Fibroblast of the aortic adventitia (primary cell): ENCODE measurements around the gene HEXB. TPM values are rescaled to one million over a fixed set of nuclear protein-coding genes. Genes with fewer than 3 reads are reported as not detected.

Source experiments
- DNase-seq: peaks from one replicate; pipeline ENCODE4 v3.0.0-alpha.2; 2010; ENCODE audit warnings: low read depth
- H3K4me3 ChIP-seq: 2 replicates; pipeline ENCODE4 v1.5.1; 2011; ENCODE audit warnings: low read depth, mild to moderate bottlenecking, control low read depth, low read length, moderate library complexity
- CTCF ChIP-seq: IDR thresholded peaks from 2 replicates; pipeline ENCODE4 v1.5.1; 2011; ENCODE audit warnings: mild to moderate bottlenecking, low read length, control low read depth, inconsistent platforms; ENCODE audit not compliant: insufficient read depth
- small RNA-seq: library from RNA; depleted of rRNA; stranded (forward); fragments of <200 nt; gene quantifications from one replicate; pipeline ENCODE3, GENCODE V24; 2012
- total RNA-seq: library from RNA; depleted of rRNA; stranded (reverse); fragments of >200 nt; gene quantifications from 2 replicates; pipeline ENCODE4 v1.2.3, GENCODE V29; 2012; ENCODE audit warnings: low replicate concordance

HEXB gene
- total RNA-seq, 1 donor: 241 TPM

- no peak for DNase-seq
- H3K4me3 ChIP-seq: no peak overlapping the region
- no peak for TF ChIP-seq CTCF
Measured at GRCh38 chr5:74765201-74765600, 80.2 kb downstream of the HEXB start.

- no peak for DNase-seq
- TF ChIP-seq CTCF: no peak
- peak overlapping the region; percentile 98 for H3K4me3 ChIP-seq
Measured at GRCh38 chr5:74765929-74766328, 80.9 kb downstream of the HEXB start.

- TF ChIP-seq CTCF: peak; percentile 34
- DNase-seq: peak; percentile 57
- H3K4me3 ChIP-seq: peak overlapping the region; percentile 98
Measured at GRCh38 chr5:74766418-74766848, 81.4 kb downstream of the HEXB start.

GRCh38 chr5:74766849-74767578 is 82.0 kb downstream of the HEXB start, which contains the start of the genes GFM2 and NSA2:
Gene GFM2 (minus strand): TSS chr5:74767117. CDS start chr5:74763742, 3,375 bp downstream.
Gene NSA2 (plus strand): TSS chr5:74767249. CDS start chr5:74767361, 112 bp downstream.
- H3K4me3 ChIP-seq: peak within 1 kb of the TSS; percentile 98
- TF ChIP-seq CTCF: no peak
- DNase-seq: peak; percentile 95

- TF ChIP-seq CTCF: no peak
- DNase-seq: peak; percentile 50
- H3K4me3 ChIP-seq: peak overlapping the region; percentile 98
Measured at GRCh38 chr5:74767579-74767913, 82.5 kb downstream of the HEXB start.

Small RNA genes within 50 kb of the gene (small RNA-seq; reads per million reads assigned to genes)
- gene RNU6-658P: not detected

Other genes with a start within 250 kb of the HEXB start
- gene ENC1, start 44.5 kb upstream of the HEXB start, total RNA-seq: 9.2 and 21.0 TPM in 2 replicates
- gene GFM2, start 81.9 kb downstream of the HEXB start, total RNA-seq: 13.6 and 31.8 TPM in 2 replicates
- 144 and 168 TPM in 2 replicates for gene NSA2, start 82.0 kb downstream of the HEXB start, total RNA-seq
- gene FAM169A, start 181.2 kb downstream of the HEXB start, total RNA-seq: under 0.01 and 0.16 TPM in 2 replicates